Type B pancreatic cell (in vitro differentiated cells): Measurements from ENCODE around the gene CDC45. TPM values are rescaled to one million over a fixed set of nuclear protein-coding genes. Genes with fewer than 3 reads are reported as not detected.

Experiments
- DNase-seq: peaks from one replicate; pipeline ENCODE4 v3.0.0; 2021; ENCODE audit warnings: mixed read lengths; ENCODE audit not compliant: unreplicated experiment; ENCODE audit errors: extremely low spot score
- H3K27ac Mint-ChIP-seq: 2 replicates; pipeline ENCODE4 v1.8.0; 2021; ENCODE audit warnings: mild to moderate bottlenecking, mixed read lengths
- H3K27me3 Mint-ChIP-seq: 2 replicates; pipeline ENCODE4 v1.8.0; 2021; ENCODE audit warnings: mixed read lengths
- H3K36me3 Mint-ChIP-seq: 2 replicates; pipeline ENCODE4 v1.8.0; 2021; ENCODE audit warnings: mixed read lengths
- H3K4me1 Mint-ChIP-seq: one replicate; pipeline ENCODE4 v1.8.0; 2021; ENCODE audit warnings: mixed read lengths; ENCODE audit not compliant: unreplicated experiment
- H3K4me3 Mint-ChIP-seq: 2 replicates; pipeline ENCODE4 v1.8.0; 2021; ENCODE audit warnings: mild to moderate bottlenecking, mixed read lengths
- H3K9me3 Mint-ChIP-seq: 2 replicates; pipeline ENCODE4 v1.8.0; 2021; ENCODE audit warnings: mixed read lengths
- CTCF ChIP-seq: fragments of 200-600 bp; sonication (generic); conservative IDR thresholded peaks from 2 replicates; pipeline ENCODE4 v1.5.0; 2021; ENCODE audit warnings: antibody characterized with exemption, mild to moderate bottlenecking
- total RNA-seq: library from RNA; stranded (reverse); gene quantifications from 2 replicates; pipeline ENCODE4 v1.2.1, GENCODE V29; 2021; ENCODE audit warnings: low replicate concordance

Gene CDC45
- total RNA-seq, 1 donor from 2014 or later: 19.0 TPM

DNA sequence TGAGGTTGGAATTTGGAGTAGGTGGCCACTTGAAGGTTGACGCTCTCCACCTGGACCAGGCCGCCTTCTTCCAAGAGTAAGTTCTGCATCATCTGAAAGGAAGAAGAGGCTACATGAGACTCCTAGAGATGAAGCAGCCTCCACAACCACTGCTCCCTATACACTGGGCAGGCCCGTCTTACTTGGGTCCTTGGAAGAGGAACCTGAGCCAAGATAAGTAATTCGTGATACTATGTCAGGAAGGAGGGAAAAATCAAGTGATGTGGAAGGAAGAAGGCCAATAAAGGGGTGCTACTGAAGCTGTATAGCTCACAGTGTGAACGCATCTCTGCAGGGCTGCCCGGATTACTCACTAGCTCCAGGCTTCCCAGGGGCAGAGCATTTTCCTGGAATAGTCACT is 11.8 kb upstream of the CDC45 start:
- no peak for TF ChIP-seq CTCF
- Mint-ChIP-seq H3K9me3 (no peaks in the 10 kb centered on the region), H3K4me1 (no peaks in the 10 kb centered on the region), H3K36me3 (peaks cover 23% of the 10 kb centered on the region), H3K27ac (no peak overlapping the region), H3K4me3 (no peak overlapping the region), H3K27me3 (no peaks in the 10 kb centered on the region)
- DNase-seq: no peak

DNA sequence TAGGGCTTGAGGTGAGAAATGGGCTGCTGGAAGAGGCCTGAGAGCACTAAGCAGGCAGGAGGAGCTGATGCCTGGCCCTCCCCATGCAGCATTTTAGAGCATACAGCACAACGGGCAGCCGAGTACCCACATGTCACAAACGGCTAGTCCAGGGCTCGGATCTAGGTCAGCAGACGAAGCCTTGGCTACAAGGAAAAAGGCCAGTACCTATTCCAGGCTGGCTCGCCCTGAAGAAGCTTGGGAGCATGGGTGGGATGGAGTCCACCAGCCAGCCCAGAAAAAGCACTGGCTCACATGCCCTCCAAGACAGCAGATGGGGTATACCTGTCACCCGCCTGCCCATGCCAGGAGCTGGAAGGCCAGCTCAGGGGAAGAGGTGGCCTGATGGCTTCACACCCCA is 10.3 kb upstream of the CDC45 start:
- no peak overlapping the region for H3K4me3 Mint-ChIP-seq
- no peaks in the 10 kb centered on the region for H3K9me3 Mint-ChIP-seq
- no peaks in the 10 kb centered on the region for H3K4me1 Mint-ChIP-seq
- no peaks in the 10 kb centered on the region for H3K27me3 Mint-ChIP-seq
- TF ChIP-seq CTCF: no peak
- H3K27ac Mint-ChIP-seq: no peak overlapping the region
- DNase-seq: no peak
- peaks cover 18% of the 10 kb centered on the region for H3K36me3 Mint-ChIP-seq

- no peaks in the 10 kb centered on the region for H3K9me3 Mint-ChIP-seq
- H3K27ac Mint-ChIP-seq: no peak overlapping the region
- H3K4me3 Mint-ChIP-seq: no peak overlapping the region
- H3K4me1 Mint-ChIP-seq: no peaks in the 10 kb centered on the region
- TF ChIP-seq CTCF: no peak
- peaks cover 18% of the 10 kb centered on the region for H3K36me3 Mint-ChIP-seq
- H3K27me3 Mint-ChIP-seq: no peaks in the 10 kb centered on the region
- no peak for DNase-seq
Measured at GRCh38 chr22:19470010-19470409, 9.7 kb upstream of the CDC45 start.

- Mint-ChIP-seq H3K27ac (no peak overlapping the region), H3K36me3 (peaks cover 13% of the 10 kb centered on the region), H3K9me3 (no peaks in the 10 kb centered on the region), H3K4me3 (no peak overlapping the region), H3K27me3 (no peaks in the 10 kb centered on the region), H3K4me1 (no peaks in the 10 kb centered on the region)
- no peak for DNase-seq
- no peak for TF ChIP-seq CTCF
Measured at GRCh38 chr22:19471572-19471971, 8.1 kb upstream of the CDC45 start.

DNA sequence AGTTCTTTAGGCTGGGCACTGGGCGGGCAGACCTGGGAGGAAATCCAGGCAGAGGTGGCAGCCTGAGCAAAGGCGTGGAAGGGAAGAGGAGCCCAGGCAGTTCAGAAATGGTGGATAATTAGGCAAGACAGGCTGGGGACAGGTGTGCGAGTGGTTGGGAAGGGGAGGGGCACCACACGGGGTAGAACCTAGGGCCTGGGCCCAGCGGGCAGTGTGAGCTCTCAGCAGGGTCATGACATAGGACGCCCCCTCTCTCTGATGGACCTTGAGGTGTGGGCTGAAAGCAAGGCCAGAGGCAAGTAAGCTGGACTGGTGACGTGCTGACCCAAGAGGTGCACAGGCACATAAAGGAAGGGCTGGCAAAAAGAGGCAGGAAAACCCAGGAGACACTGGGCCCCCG is 7.5 kb upstream of the CDC45 start:
- H3K9me3 Mint-ChIP-seq: no peaks in the 10 kb centered on the region
- H3K4me1 Mint-ChIP-seq: peaks cover 3% of the 10 kb centered on the region
- TF ChIP-seq CTCF: no peak
- H3K4me3 Mint-ChIP-seq: no peak overlapping the region
- H3K27me3 Mint-ChIP-seq: no peaks in the 10 kb centered on the region
- no peak overlapping the region for H3K27ac Mint-ChIP-seq
- DNase-seq: no peak
- peaks cover 13% of the 10 kb centered on the region for H3K36me3 Mint-ChIP-seq

- no peak for DNase-seq
- TF ChIP-seq CTCF: peak; percentile 19
- H3K27me3 Mint-ChIP-seq: no peaks in the 10 kb centered on the region
- H3K27ac Mint-ChIP-seq: no peak overlapping the region
- H3K4me3 Mint-ChIP-seq: no peak overlapping the region
- H3K9me3 Mint-ChIP-seq: no peaks in the 10 kb centered on the region
- peaks cover 8% of the 10 kb centered on the region for H3K36me3 Mint-ChIP-seq
- peaks cover 13% of the 10 kb centered on the region for H3K4me1 Mint-ChIP-seq
Measured at GRCh38 chr22:19473578-19473977, 6.1 kb upstream of the CDC45 start.
